NB4 (cell line): ENCODE results near the gene NKX6-1.

Source experiments
- DNase-seq: peaks from one replicate; pipeline ENCODE4 v3.0.0; 2010; ENCODE audit warnings: low read depth
- H3K4me3 ChIP-seq: one replicate; pipeline ENCODE4 v1.5.1; 2011; ENCODE audit warnings: mild to moderate bottlenecking, low read depth, low read length, moderate library complexity
- CTCF ChIP-seq: IDR thresholded peaks from one replicate; pipeline ENCODE4 v1.5.1; 2012; ENCODE audit warnings: low read depth, low read length
- MAX ChIP-seq: IDR thresholded peaks from 2 replicates; pipeline ENCODE4 v1.6.1; 2011; ENCODE audit warnings: low read depth, low read length
- MYC ChIP-seq: IDR thresholded peaks from 2 replicates; pipeline ENCODE4 v1.6.1; 2011; ENCODE audit warnings: low read depth, low read length
- POLR2A ChIP-seq: IDR thresholded peaks from 2 replicates; pipeline ENCODE4 v1.6.1; 2011; ENCODE audit warnings: mild to moderate bottlenecking; ENCODE audit not compliant: insufficient read length; ENCODE audit errors: extremely low read depth

The NKX6-1 gene

GRCh38 chr4:84451546-84451945 lies 47.5 kb downstream of the NKX6-1 start:
- no peak overlapping the region for H3K4me3 ChIP-seq
- TF ChIP-seq MAX: no peak
- no peak for TF ChIP-seq POLR2A
- peak; percentile 38 for TF ChIP-seq CTCF
- TF ChIP-seq MYC: no peak
- DNase-seq: peak; percentile 1

- no peak for TF ChIP-seq POLR2A
- no peak for TF ChIP-seq MAX
- no peak for TF ChIP-seq CTCF
- TF ChIP-seq MYC: no peak
- no peak overlapping the region for H3K4me3 ChIP-seq
- DNase-seq: no peak
These were observed 55.6 kb downstream of the NKX6-1 start for GRCh38 chr4:84443523-84443922.

DNA sequence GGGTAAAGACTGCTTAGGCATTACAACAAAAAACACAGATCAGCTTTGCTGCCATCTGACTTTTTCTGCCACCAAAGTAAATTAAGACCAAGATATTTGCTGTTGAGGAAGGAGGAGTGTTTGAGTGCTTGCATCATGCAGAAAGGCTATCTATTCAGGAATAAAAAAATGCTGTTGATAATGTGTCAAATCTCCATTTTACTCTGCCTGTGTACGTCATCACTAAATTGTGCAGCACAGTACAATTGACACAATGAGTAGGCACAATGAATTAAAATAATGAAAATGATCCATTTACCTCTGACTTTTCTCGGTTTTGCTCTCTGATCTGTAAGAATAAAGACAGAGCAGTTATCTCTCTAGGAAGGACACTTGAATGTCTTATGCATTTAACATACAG lies 56.3 kb downstream of the NKX6-1 start:
- TF ChIP-seq POLR2A (no peak), MYC (no peak), MAX (no peak), CTCF (no peak)
- H3K4me3 ChIP-seq: no peak overlapping the region
- no peak for DNase-seq
